ENCODE measurements around the gene CCDC126. TPM values are rescaled to one million over a fixed set of nuclear protein-coding genes. Genes with fewer than 3 reads are reported as not detected.

The CCDC126 gene
- total RNA-seq, 1 donor from 2014 or later = 5.7 TPM

DNA sequence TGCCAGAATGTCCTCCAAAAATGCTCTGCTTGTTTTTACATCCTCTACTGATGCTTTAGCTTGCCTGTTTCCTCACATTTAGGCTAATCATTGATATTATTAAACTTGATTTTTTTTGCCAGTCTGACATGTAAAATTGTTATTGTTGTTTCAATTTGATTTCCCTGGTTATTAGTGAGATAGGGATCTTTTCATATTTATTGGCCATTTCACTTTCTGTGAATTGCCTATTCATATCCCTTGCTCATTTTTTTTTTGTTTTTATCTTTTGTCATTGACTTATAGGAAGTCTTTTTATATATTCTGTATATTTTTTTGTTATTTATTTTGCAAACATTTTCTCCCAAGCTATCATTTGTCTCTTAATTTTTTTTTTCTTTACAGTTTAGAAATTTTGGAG is 96.0 kb downstream of the CCDC126 start:
- intact Hi-C loops (cut with micrococcal nuclease) = no loop called here

Other genes with a start within 250 kb of the CCDC126 start
- 13.3 and 15.0 TPM in 2 replicates for gene IGF2BP3, start 126.9 kb upstream of the CCDC126 start, total RNA-seq
- gene TRA2A, start 65.4 kb upstream of the CCDC126 start, total RNA-seq = 125 and 131 TPM in 2 replicates
- 2.5 and 3.6 TPM in 2 replicates for gene FAM221A, start 82.8 kb downstream of the CCDC126 start, total RNA-seq
- gene STK31, start 112.8 kb downstream of the CCDC126 start, total RNA-seq = 0.07 and 0.32 TPM in 2 replicates

All from T-helper 2 cell treated with Interferon-gamma antibody and Interleukin-4, amounts not matched to agents 100 ng/mL and 5 ng/mL, for 36 hours (primary cell).